IMR-90 (cell line): ENCODE results near the gene CPNE1. TPM values are rescaled to one million over a fixed set of nuclear protein-coding genes. Genes with fewer than 3 reads are reported as not detected.

ENCODE experiments used
- ATAC-seq: fragments of 200-7000 bp; cut with Tn5 transposase; 2 replicates; pipeline ENCODE4 v1.9.1; 2020; ENCODE audit warnings: low read depth, mild to moderate bottlenecking, moderate library complexity
- BruUV-seq: library from RNA; stranded (reverse); fragments of 400-500 nt; replicated peaks from 2 replicates; lab custom pipeline; 2021; lab: Mats Ljungman, UMichigan
- CTCF ChIA-PET: fragments of 300-600 bp; formaldehyde crosslinking; extraction: SDS; loops from one replicate; lab custom pipeline; 2021; ENCODE audit warnings: antibody characterized with exemption; lab: Yijun Ruan, JAX
- POLR2A ChIA-PET: fragments of 300-600 bp; sonication (Branson Sonifier 250); formaldehyde crosslinking; loops from one replicate; lab custom pipeline; 2022; ENCODE audit warnings: antibody characterized with exemption; ENCODE audit not compliant: unreplicated experiment; lab: Charles Lee
- DNase-seq: peaks from one replicate; pipeline ENCODE4 v3.0.0; 2013
- H2AFZ ChIP-seq: replicated peaks from 2 replicates; pipeline ENCODE3; 2013; ENCODE audit warnings: low read length, mild to moderate bottlenecking; ENCODE audit not compliant: poor library complexity
- H2AK5ac ChIP-seq: 2 replicates; pipeline ENCODE4 v1.6.1; 2013; ENCODE audit warnings: low read depth, low read length, inconsistent platforms
- H2AK9ac ChIP-seq: replicated peaks from 2 replicates; pipeline ENCODE3; 2013; ENCODE audit warnings: mild to moderate bottlenecking, low read depth, low read length, moderate library complexity; ENCODE audit not compliant: poor library complexity
- H2BK120ac ChIP-seq: 2 replicates; pipeline ENCODE4 v1.6.1; 2013; ENCODE audit warnings: low read depth, low read length, inconsistent platforms
- H2BK15ac ChIP-seq: 3 replicates; pipeline ENCODE4 v1.6.1; 2013; ENCODE audit warnings: low read depth, low read length, inconsistent platforms
- H2BK20ac ChIP-seq: 2 replicates; pipeline ENCODE4 v1.6.1; 2013; ENCODE audit warnings: low read depth, mild to moderate bottlenecking, inconsistent platforms, low read length, moderate library complexity
- H2BK5ac ChIP-seq: 2 replicates; pipeline ENCODE4 v1.6.1; 2013; ENCODE audit warnings: mild to moderate bottlenecking, low read depth, low read length, inconsistent platforms; ENCODE audit not compliant: poor library complexity, severe bottlenecking
- H3K14ac ChIP-seq: replicated peaks from 2 replicates; pipeline ENCODE4 v1.6.1; 2013; ENCODE audit warnings: low read depth, low read length, inconsistent platforms
- H3K18ac ChIP-seq: 2 replicates; pipeline ENCODE4 v1.6.1; 2013; ENCODE audit warnings: low read depth, low read length, control low read depth
- H3K23ac ChIP-seq: 2 replicates; pipeline ENCODE4 v1.6.1; 2013; ENCODE audit warnings: low read depth, low read length, inconsistent platforms
- H3K27ac ChIP-seq: 2 replicates; pipeline ENCODE4 v1.5.1; 2013; ENCODE audit warnings: mild to moderate bottlenecking, control low read depth, low read length; ENCODE audit not compliant: insufficient read depth
- H3K27me3 ChIP-seq: 2 replicates; pipeline ENCODE4 v1.6.1; 2013; ENCODE audit warnings: low read length; ENCODE audit not compliant: control insufficient read depth, insufficient read depth
- H3K36me3 ChIP-seq: 2 replicates; pipeline ENCODE4 v1.6.1; 2013; ENCODE audit warnings: low read length, mixed read lengths; ENCODE audit not compliant: control insufficient read depth, insufficient read depth
- H3K4ac ChIP-seq: 2 replicates; pipeline ENCODE4 v1.6.1; 2013; ENCODE audit warnings: low read depth, low read length, inconsistent platforms
- H3K4me1 ChIP-seq: 2 replicates; pipeline ENCODE4 v1.6.1; 2013; ENCODE audit warnings: low read length, mixed read lengths; ENCODE audit not compliant: control insufficient read depth, insufficient read depth
- H3K4me2 ChIP-seq: 2 replicates; pipeline ENCODE4 v1.6.1; 2013; ENCODE audit warnings: low read depth, mild to moderate bottlenecking, control low read depth, low read length, moderate library complexity
- H3K4me3 ChIP-seq: 2 replicates; pipeline ENCODE4 v1.5.1; 2013; ENCODE audit warnings: low read depth, mild to moderate bottlenecking, control low read depth, low read length, moderate library complexity; ENCODE audit not compliant: insufficient read depth
- H3K56ac ChIP-seq: 2 replicates; pipeline ENCODE4 v1.6.1; 2013; ENCODE audit warnings: low read length, inconsistent platforms; ENCODE audit not compliant: insufficient read depth; ENCODE audit errors: extremely low read depth
- H3K79me1 ChIP-seq, 2 experiments: 2 replicates each; pipeline ENCODE4 v1.6.1; 2013; ENCODE audit warnings: low read length in 2 of 2, inconsistent platforms in 1 of 2, low read depth in 1 of 2
- H3K9ac ChIP-seq: 2 replicates; pipeline ENCODE4 v1.6.1; 2013; ENCODE audit warnings: low read depth, low read length, control low read depth
- H3K9me1 ChIP-seq: 2 replicates; pipeline ENCODE4 v1.6.1; 2013; ENCODE audit warnings: low read length, inconsistent platforms; ENCODE audit not compliant: insufficient read depth
- H3K9me3 ChIP-seq: 2 replicates; pipeline ENCODE4 v1.6.1; 2013; ENCODE audit warnings: low read length; ENCODE audit not compliant: control insufficient read depth, insufficient read depth
- H4K20me1 ChIP-seq: 2 replicates; pipeline ENCODE4 v1.6.1; 2013; ENCODE audit warnings: low read length, inconsistent platforms; ENCODE audit not compliant: insufficient read depth
- H4K5ac ChIP-seq: 2 replicates; pipeline ENCODE4 v1.6.1; 2013; ENCODE audit warnings: mild to moderate bottlenecking, low read depth, low read length, control low read depth
- H4K8ac ChIP-seq, 2 experiments: 2 replicates each; pipeline ENCODE4 v1.6.1; 2013; ENCODE audit warnings: low read depth in 2 of 2, low read length in 2 of 2, control low read depth in 1 of 2, inconsistent platforms in 1 of 2
- H4K91ac ChIP-seq: 2 replicates; pipeline ENCODE4 v1.6.1; 2013; ENCODE audit warnings: low read depth, low read length, inconsistent platforms; ENCODE audit not compliant: insufficient read depth
- BHLHE40 ChIP-seq: fragments of 150-350 bp; IDR thresholded peaks from 2 replicates; pipeline ENCODE4 v1.6.1; 2016; ENCODE audit warnings: mild to moderate bottlenecking, low read depth, low read length
- CEBPB ChIP-seq: IDR thresholded peaks from 2 replicates; pipeline ENCODE4 v1.6.1; 2012; ENCODE audit warnings: low read depth, low read length, improper control_type of control experiment
- CHD1 ChIP-seq: IDR thresholded peaks from 2 replicates; pipeline ENCODE4 v1.6.1; 2012; ENCODE audit warnings: low read depth, low read length, improper control_type of control experiment
- ELK1 ChIP-seq: fragments of 150-350 bp; IDR thresholded peaks from 2 replicates; pipeline ENCODE4 v1.6.1; 2016; ENCODE audit warnings: low read depth, mild to moderate bottlenecking, low read length, moderate library complexity, borderline replicate concordance
- FOS ChIP-seq: fragments of 150-350 bp; IDR thresholded peaks from 2 replicates; pipeline ENCODE4 v1.6.1; 2016; ENCODE audit warnings: low read depth, low read length
- MAFK ChIP-seq: IDR thresholded peaks from 2 replicates; pipeline ENCODE4 v1.6.1; 2012; ENCODE audit warnings: low read depth, low read length, improper control_type of control experiment
- MAZ ChIP-seq: IDR thresholded peaks from 2 replicates; pipeline ENCODE4 v1.6.1; 2012; ENCODE audit warnings: low read depth, mild to moderate bottlenecking, low read length, improper control_type of control experiment, moderate library complexity, borderline replicate concordance
- MXI1 ChIP-seq: IDR thresholded peaks from 2 replicates; pipeline ENCODE4 v1.6.1; 2012; ENCODE audit warnings: low read depth, mild to moderate bottlenecking, low read length, moderate library complexity, borderline replicate concordance
- NFE2L2 ChIP-seq: fragments of 150-350 bp; IDR thresholded peaks from 2 replicates; pipeline ENCODE4 v1.6.1; 2016; ENCODE audit warnings: low read depth, mild to moderate bottlenecking, low read length
- RAD21 ChIP-seq: IDR thresholded peaks from 2 replicates; pipeline ENCODE4 v1.6.1; 2012; ENCODE audit warnings: low read length, improper control_type of control experiment
- RCOR1 ChIP-seq: IDR thresholded peaks from 2 replicates; pipeline ENCODE4 v1.6.1; 2012; ENCODE audit warnings: mild to moderate bottlenecking, low read length, improper control_type of control experiment; ENCODE audit not compliant: insufficient replicate concordance
- SMC3 ChIP-seq: fragments of 150-350 bp; IDR thresholded peaks from 2 replicates; pipeline ENCODE4 v1.6.1; 2016; ENCODE audit warnings: low read depth, mild to moderate bottlenecking, antibody characterized with exemption, low read length, moderate library complexity
- USF2 ChIP-seq: fragments of 150-350 bp; IDR thresholded peaks from 2 replicates; pipeline ENCODE4 v1.6.1; 2017; ENCODE audit warnings: mild to moderate bottlenecking, antibody characterized with exemption, low read length, low read depth
- dilution Hi-C: fragments of 300-500 bp; cut with HindIII; formaldehyde crosslinking; loops from one replicate; pipeline ENCODE4 v1.14.3; 2018; ENCODE audit warnings: low sequenced_read_pairs; ENCODE audit not compliant: unreplicated experiment
- in situ Hi-C: fragments of 300-500 bp; cut with MboI; formaldehyde crosslinking; loops from 3 replicates; pipeline ENCODE4 v1.14.3; 2019; ENCODE audit warnings: low sequenced_read_pairs, inconsistent platforms, mixed read lengths
- intact Hi-C: fragments of 100-400 bp; cut with micrococcal nuclease; formaldehyde crosslinking; loops from 2 replicates; pipeline ENCODE4 v1.10.0; 2022
- polyA plus RNA-seq, 3 experiments: library from polyadenylated mRNA; depleted of rRNA; stranded (reverse); fragments of >200 nt; gene quantifications; 2 replicates each; pipeline ENCODE4 v1.2.3, GENCODE V29; 2012; ENCODE audit warnings: low replicate concordance in 1 of 3
- total RNA-seq: library from RNA; depleted of rRNA; stranded (reverse); fragments of >200 nt; gene quantifications from 2 replicates; pipeline ENCODE4 v1.2.3, GENCODE V29; 2012
- TF ChIP-seq, protein P1 (sequence below): conservative IDR thresholded peaks from 2 replicates; pipeline ENCODE4 v1.5.1; 2012; ENCODE audit warnings: mild to moderate bottlenecking, low read depth, low read length, improper control_type of control experiment

The CPNE1 gene
- total and polyA plus RNA-seq, 2 of the 4 experiments (the other 2 are of a cell fraction), result 163 to 165 TPM

- H2BK120ac ChIP-seq, result no peak overlapping the region
- no peak overlapping the region for H3K14ac ChIP-seq
- dilution Hi-C loops, result no loop called here
- no peaks in the 10 kb centered on the region for H3K9me3 ChIP-seq
- peaks cover 36 to 84% of the 10 kb centered on the region in 2 experiments for H3K79me1 ChIP-seq
- no peak overlapping the region for H3K56ac ChIP-seq
- H3K4me1 ChIP-seq, result peaks cover 7% of the 10 kb centered on the region
- TF ChIP-seq RAD21, result no peak
- TF ChIP-seq CEBPB, result no peak
- no peak for TF ChIP-seq MAFK
- TF ChIP-seq ELK1, result no peak
- TF ChIP-seq MXI1, result no peak
- no peak for TF ChIP-seq NFE2L2
- no peak for TF ChIP-seq USF2
- no peak for TF ChIP-seq MAZ
- no peak for TF ChIP-seq BHLHE40
- no peak for TF ChIP-seq SMC3
- TF ChIP-seq FOS, result no peak
- TF ChIP-seq RCOR1, result no peak
- TF ChIP-seq, protein P1, sequence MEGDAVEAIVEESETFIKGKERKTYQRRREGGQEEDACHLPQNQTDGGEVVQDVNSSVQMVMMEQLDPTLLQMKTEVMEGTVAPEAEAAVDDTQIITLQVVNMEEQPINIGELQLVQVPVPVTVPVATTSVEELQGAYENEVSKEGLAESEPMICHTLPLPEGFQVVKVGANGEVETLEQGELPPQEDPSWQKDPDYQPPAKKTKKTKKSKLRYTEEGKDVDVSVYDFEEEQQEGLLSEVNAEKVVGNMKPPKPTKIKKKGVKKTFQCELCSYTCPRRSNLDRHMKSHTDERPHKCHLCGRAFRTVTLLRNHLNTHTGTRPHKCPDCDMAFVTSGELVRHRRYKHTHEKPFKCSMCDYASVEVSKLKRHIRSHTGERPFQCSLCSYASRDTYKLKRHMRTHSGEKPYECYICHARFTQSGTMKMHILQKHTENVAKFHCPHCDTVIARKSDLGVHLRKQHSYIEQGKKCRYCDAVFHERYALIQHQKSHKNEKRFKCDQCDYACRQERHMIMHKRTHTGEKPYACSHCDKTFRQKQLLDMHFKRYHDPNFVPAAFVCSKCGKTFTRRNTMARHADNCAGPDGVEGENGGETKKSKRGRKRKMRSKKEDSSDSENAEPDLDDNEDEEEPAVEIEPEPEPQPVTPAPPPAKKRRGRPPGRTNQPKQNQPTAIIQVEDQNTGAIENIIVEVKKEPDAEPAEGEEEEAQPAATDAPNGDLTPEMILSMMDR, result no peak
- no peak for TF ChIP-seq CHD1
- no peak overlapping the region for H3K23ac ChIP-seq
- H3K27me3 ChIP-seq, result no peaks in the 10 kb centered on the region
- H4K91ac ChIP-seq, result no peak overlapping the region
- H3K4me2 ChIP-seq, result no peak overlapping the region
- H3K4ac ChIP-seq, result no peak overlapping the region
- in situ Hi-C loops, result no loop called here
- H2BK5ac ChIP-seq, result no peak overlapping the region
- H3K18ac ChIP-seq, result no peak overlapping the region
- no peak overlapping the region for H2AK5ac ChIP-seq
- no peak overlapping the region for H3K27ac ChIP-seq
- H3K9ac ChIP-seq, result no peak overlapping the region
- ATAC-seq (no peak), DNase-seq (peak; percentile 20)
- no peak overlapping the region for H2BK20ac ChIP-seq
- H4K20me1 ChIP-seq, result peaks cover 89% of the 10 kb centered on the region
- no peak overlapping the region for H4K8ac ChIP-seq
- peaks cover 18% of the 10 kb centered on the region for H3K9me1 ChIP-seq
- no peak overlapping the region for H2AFZ ChIP-seq
- H4K5ac ChIP-seq, result no peak overlapping the region
- H3K36me3 ChIP-seq, result peaks cover 11% of the 10 kb centered on the region
- H2AK9ac ChIP-seq, result no peak overlapping the region
- ChIA-PET POLR2A (no interaction called here), CTCF (no interaction called here)
- no TSS peak for BruUV-seq
- H2BK15ac ChIP-seq, result no peak overlapping the region
- H3K4me3 ChIP-seq, result no peak overlapping the region
- intact Hi-C loops, result no loop called here
Observed at GRCh38 chr20:35648836-35649235, 15.9 kb downstream of the CPNE1 start.
